Measurements from ENCODE around the gene PRAMEF5.
"Not testable (repeated sequence)": the region's sequence is repeated elsewhere in the genome, so short reads cannot be mapped to it uniquely, and the experiment has no call there.

PRAMEF5 gene

GRCh38 chr1:13253898-13254297 is at the start of gene PRAMEF5:
TSS of gene PRAMEF5 (plus strand) at chr1:13254198. CDS start at chr1:13259269, 5,071 bp downstream.
- not testable (repeated sequence) for DNase-seq (ENCODE audit: low spot score)

- not testable (repeated sequence) for DNase-seq (ENCODE audit: low spot score)
Observed at GRCh38 chr1:13208712-13209111, 45.3 kb upstream of the PRAMEF5 start.

- not testable (repeated sequence) for DNase-seq (ENCODE audit: low spot score)
Observed at GRCh38 chr1:13216619-13217018, 37.4 kb upstream of the PRAMEF5 start.

- not testable (repeated sequence) for DNase-seq (ENCODE audit: low spot score)
Observed at GRCh38 chr1:13219203-13219602, 34.8 kb upstream of the PRAMEF5 start.

GRCh38 chr1:13222788-13223187 is 31.2 kb upstream of the PRAMEF5 start:
- not testable (repeated sequence) for DNase-seq (ENCODE audit: low spot score)

- no peak for DNase-seq (ENCODE audit: low spot score)
Observed at GRCh38 chr1:13224480-13225060, 29.4 kb upstream of the PRAMEF5 start.

- DNase-seq (ENCODE audit: low spot score): not testable (repeated sequence)
Observed at GRCh38 chr1:13225675-13226204, 28.3 kb upstream of the PRAMEF5 start, which contains the start of gene PRAMEF18. TSS of gene PRAMEF18 (minus strand) at chr1:13226154. CDS start at chr1:13226106, 48 bp downstream.

GRCh38 chr1:13227271-13228055 is 26.5 kb upstream of the PRAMEF5 start:
- DNase-seq (ENCODE audit: low spot score): not testable (repeated sequence)

GRCh38 chr1:13228343-13228781 is 25.6 kb upstream of the PRAMEF5 start:
- DNase-seq (ENCODE audit: low spot score): peak; percentile 25

- DNase-seq (ENCODE audit: low spot score): not testable (repeated sequence)
Observed at GRCh38 chr1:13230096-13230495, 23.9 kb upstream of the PRAMEF5 start.

GRCh38 chr1:13230601-13231000 is 23.4 kb upstream of the PRAMEF5 start:
- DNase-seq (ENCODE audit: low spot score): not testable (repeated sequence)

GRCh38 chr1:13231061-13231750 is 22.8 kb upstream of the PRAMEF5 start:
- not testable (repeated sequence) for DNase-seq (ENCODE audit: low spot score)

- DNase-seq (ENCODE audit: low spot score): not testable (repeated sequence)
Observed at GRCh38 chr1:13232056-13232455, 21.9 kb upstream of the PRAMEF5 start.

GRCh38 chr1:13234057-13234456 is 19.9 kb upstream of the PRAMEF5 start:
- not testable (repeated sequence) for DNase-seq (ENCODE audit: low spot score)

GRCh38 chr1:13237572-13237971 is 16.4 kb upstream of the PRAMEF5 start:
- not testable (repeated sequence) for DNase-seq (ENCODE audit: low spot score)

- DNase-seq (ENCODE audit: low spot score): not testable (repeated sequence)
Observed at GRCh38 chr1:13239633-13240032, 14.4 kb upstream of the PRAMEF5 start.

- DNase-seq (ENCODE audit: low spot score): not testable (repeated sequence)
Observed at GRCh38 chr1:13243536-13244263, 10.3 kb upstream of the PRAMEF5 start.

GRCh38 chr1:13245841-13246553 is 8.0 kb upstream of the PRAMEF5 start:
- not testable (repeated sequence) for DNase-seq (ENCODE audit: low spot score)

GRCh38 chr1:13246554-13246871 is 7.5 kb upstream of the PRAMEF5 start:
- not testable (repeated sequence) for DNase-seq (ENCODE audit: low spot score)

- not testable (repeated sequence) for DNase-seq (ENCODE audit: low spot score)
Observed at GRCh38 chr1:13247122-13247521, 6.9 kb upstream of the PRAMEF5 start.

- DNase-seq (ENCODE audit: low spot score): not testable (repeated sequence)
Observed at GRCh38 chr1:13265124-13265523, 11.1 kb downstream of the PRAMEF5 start.
